ENCODE results near the gene NNT.

- no peak for TF ChIP-seq EZH2 (IDR thresholded peaks at IDR 0.05; ENCODE audit: low read length)
- no peak for TF ChIP-seq CTCF (optimal IDR thresholded peaks at IDR 0.05 in 1 of 3, IDR thresholded peaks at IDR 0.05 in 1 of 3, conservative IDR thresholded peaks at IDR 0.05 in 1 of 3; ENCODE audit: extremely low read depth in 1 of 3, insufficient read depth in 2 of 3, low read length in 3 of 3)
These were observed 96.9 kb downstream of the NNT start for GRCh38 chr5:43699910-43700309.

All from keratinocyte (primary cell).